HUES6 (cell line): ENCODE measurements around the gene RNF180.

Experiments used
- H3K27ac ChIP-seq: 2 replicates; pipeline ENCODE4 v1.7.0; 2013; ENCODE audit warnings: low read depth, mild to moderate bottlenecking, low read length, inconsistent platforms
- H3K27me3 ChIP-seq: 2 replicates; pipeline ENCODE4 v1.6.1; 2013; ENCODE audit warnings: low read length; ENCODE audit not compliant: control insufficient read depth, insufficient read depth
- H3K36me3 ChIP-seq: 2 replicates; pipeline ENCODE4 v1.6.1; 2013; ENCODE audit warnings: low read length; ENCODE audit not compliant: control insufficient read depth, insufficient read depth
- H3K4me1 ChIP-seq: 2 replicates; pipeline ENCODE4 v1.6.1; 2013; ENCODE audit warnings: low read length; ENCODE audit not compliant: control insufficient read depth, insufficient read depth
- H3K4me3 ChIP-seq: 2 replicates; pipeline ENCODE4 v1.5.1; 2013; ENCODE audit warnings: low read depth, low read length
- H3K9ac ChIP-seq: one replicate; pipeline ENCODE4 v1.6.1; 2013; ENCODE audit warnings: mild to moderate bottlenecking, low read length
- H3K9me3 ChIP-seq: 2 replicates; pipeline ENCODE4 v1.6.1; 2013; ENCODE audit warnings: low read depth, low read length; ENCODE audit not compliant: control insufficient read depth, insufficient read depth

The RNF180 gene

DNA sequence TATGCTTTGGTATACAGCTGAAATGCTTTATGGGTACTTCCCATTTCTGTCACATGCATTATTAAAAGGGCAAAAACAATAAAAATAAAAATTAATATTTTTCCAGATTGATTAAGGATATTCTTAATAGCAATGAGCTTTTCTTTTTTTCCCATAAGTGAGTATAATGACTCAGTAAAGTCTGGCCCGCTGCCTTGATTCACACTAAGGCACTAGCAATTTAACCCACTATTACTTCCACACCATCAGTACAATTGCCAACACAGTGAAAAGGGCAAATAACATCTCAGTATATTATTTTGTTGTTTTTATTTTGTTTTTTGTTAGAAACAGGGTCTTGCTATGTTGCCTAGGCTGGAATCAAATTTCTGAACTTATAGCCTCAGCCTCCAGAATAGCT lies 150.1 kb downstream of the RNF180 start:
- Histone ChIP-seq H3K36me3 (no peaks in the 10 kb centered on the region), H3K9ac (no peak overlapping the region), H3K4me1 (no peaks in the 10 kb centered on the region), H3K27ac (no peak overlapping the region), H3K9me3 (no peaks in the 10 kb centered on the region), H3K27me3 (no peaks in the 10 kb centered on the region), H3K4me3 (no peak overlapping the region)

DNA sequence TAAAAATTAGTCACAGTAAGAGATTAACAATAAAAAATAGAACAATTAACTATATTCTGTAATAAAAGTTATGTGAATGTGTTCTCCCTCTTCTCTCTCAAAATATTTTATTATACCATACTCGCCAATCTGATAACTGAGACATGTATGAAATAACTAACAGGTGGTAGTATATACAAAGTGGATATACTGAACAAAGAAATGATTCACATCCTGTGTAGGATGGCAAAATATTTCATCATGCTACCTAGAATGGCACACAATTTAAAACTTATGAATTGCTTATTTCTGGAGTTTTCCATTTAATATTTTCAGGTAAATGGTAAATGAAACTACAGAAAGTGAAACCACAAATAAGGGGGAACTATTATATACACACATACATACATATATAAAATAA lies 152.5 kb downstream of the RNF180 start:
- no peak overlapping the region for H3K27ac ChIP-seq
- no peak overlapping the region for H3K9ac ChIP-seq
- no peak overlapping the region for H3K4me3 ChIP-seq
- H3K36me3 ChIP-seq = no peaks in the 10 kb centered on the region
- no peaks in the 10 kb centered on the region for H3K4me1 ChIP-seq
- H3K27me3 ChIP-seq = no peaks in the 10 kb centered on the region
- H3K9me3 ChIP-seq = no peaks in the 10 kb centered on the region

GRCh38 chr5:64323591-64323990 lies 157.9 kb downstream of the RNF180 start:
- peaks cover 4% of the 10 kb centered on the region; the same call in 1 of the 2 replicates for H3K9me3 ChIP-seq
- no peak overlapping the region for H3K27ac ChIP-seq
- no peak overlapping the region for H3K9ac ChIP-seq
- no peak overlapping the region for H3K4me3 ChIP-seq
- no peaks in the 10 kb centered on the region for H3K4me1 ChIP-seq
- H3K36me3 ChIP-seq = no peaks in the 10 kb centered on the region
- no peaks in the 10 kb centered on the region for H3K27me3 ChIP-seq

GRCh38 chr5:64330728-64331231 lies 165.1 kb downstream of the RNF180 start:
- H3K9ac ChIP-seq = no peak overlapping the region
- H3K9me3 ChIP-seq = peaks cover 4% of the 10 kb centered on the region; the same call in 1 of the 2 replicates
- H3K27me3 ChIP-seq = no peaks in the 10 kb centered on the region
- no peak overlapping the region for H3K4me3 ChIP-seq
- H3K4me1 ChIP-seq = no peaks in the 10 kb centered on the region; the same call in 1 of the 2 replicates
- no peak overlapping the region for H3K27ac ChIP-seq
- no peaks in the 10 kb centered on the region for H3K36me3 ChIP-seq

DNA sequence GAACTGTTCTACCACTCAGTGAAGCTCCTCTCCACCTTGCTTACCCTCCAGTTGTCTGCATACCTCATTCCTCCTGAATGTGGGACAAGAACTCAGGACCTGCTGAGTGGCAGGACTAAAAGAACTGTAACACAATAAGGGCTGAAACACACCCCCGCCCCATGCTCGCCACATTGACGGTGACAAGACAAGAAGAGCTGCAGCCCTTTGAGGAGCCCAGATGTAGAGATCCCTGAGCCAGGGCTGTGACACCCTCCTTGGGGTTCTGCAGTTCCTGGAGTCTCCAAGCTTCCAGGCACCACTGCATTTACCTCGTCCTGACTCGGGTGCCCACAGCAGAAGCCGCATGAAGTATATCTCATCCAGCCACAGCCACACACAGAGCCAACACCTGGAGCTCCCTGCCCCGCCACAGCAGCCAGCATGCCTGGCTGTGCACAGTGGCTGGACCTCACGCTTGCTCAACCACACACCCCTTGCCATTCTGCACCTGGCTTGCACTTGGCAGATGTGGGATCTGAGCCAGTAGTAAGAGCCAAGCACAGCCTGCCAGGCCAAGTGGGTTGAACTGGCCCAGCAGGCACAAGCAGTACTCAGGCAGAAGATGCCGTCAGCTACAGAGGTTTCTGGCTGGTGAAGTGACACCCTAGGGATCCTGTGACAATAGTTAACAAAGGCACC lies 166.1 kb downstream of the RNF180 start:
- no peaks in the 10 kb centered on the region for H3K9me3 ChIP-seq
- no peak overlapping the region for H3K9ac ChIP-seq
- H3K27ac ChIP-seq = no peak overlapping the region
- no peaks in the 10 kb centered on the region for H3K36me3 ChIP-seq
- no peaks in the 10 kb centered on the region for H3K27me3 ChIP-seq
- no peaks in the 10 kb centered on the region; the same call in 1 of the 2 replicates for H3K4me1 ChIP-seq
- H3K4me3 ChIP-seq = no peak overlapping the region

GRCh38 chr5:64333886-64334285 lies 168.2 kb downstream of the RNF180 start:
- Histone ChIP-seq H3K36me3 (no peaks in the 10 kb centered on the region), H3K9ac (no peak overlapping the region), H3K4me3 (no peak overlapping the region), H3K27me3 (no peaks in the 10 kb centered on the region), H3K27ac (no peak overlapping the region), H3K4me1 (no peaks in the 10 kb centered on the region; the same call in 1 of the 2 replicates), H3K9me3 (no peaks in the 10 kb centered on the region)

DNA sequence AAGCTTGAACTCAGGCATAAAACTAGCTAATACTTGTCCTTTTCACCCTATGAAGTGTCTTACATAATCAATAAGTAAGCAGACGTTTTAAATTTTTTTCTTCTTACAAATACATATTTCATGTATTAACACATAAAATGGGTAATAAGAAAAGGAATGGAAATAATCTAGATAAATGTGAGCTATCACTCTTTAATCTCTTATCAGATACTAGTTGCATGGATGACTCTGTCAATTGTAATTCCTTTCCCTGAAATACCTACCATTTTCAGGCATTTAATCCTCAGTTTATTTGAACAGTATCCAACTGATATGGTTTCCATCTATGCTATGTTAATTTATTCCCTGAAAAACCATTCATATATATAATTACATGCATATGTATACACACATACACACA lies 174.1 kb downstream of the RNF180 start:
- Histone ChIP-seq H3K4me1 (no peaks in the 10 kb centered on the region), H3K9ac (no peak overlapping the region), H3K27ac (no peak overlapping the region), H3K9me3 (no peaks in the 10 kb centered on the region), H3K4me3 (no peak overlapping the region), H3K36me3 (no peaks in the 10 kb centered on the region), H3K27me3 (no peaks in the 10 kb centered on the region)

GRCh38 chr5:64340293-64340692 lies 174.7 kb downstream of the RNF180 start:
- Histone ChIP-seq H3K27ac (no peak overlapping the region), H3K27me3 (no peaks in the 10 kb centered on the region), H3K9ac (no peak overlapping the region), H3K4me1 (no peaks in the 10 kb centered on the region), H3K9me3 (no peaks in the 10 kb centered on the region), H3K36me3 (no peaks in the 10 kb centered on the region), H3K4me3 (no peak overlapping the region)

GRCh38 chr5:64341340-64341739 lies 175.7 kb downstream of the RNF180 start:
- H3K36me3 ChIP-seq = no peaks in the 10 kb centered on the region
- H3K9me3 ChIP-seq = no peaks in the 10 kb centered on the region
- no peak overlapping the region for H3K27ac ChIP-seq
- H3K27me3 ChIP-seq = no peaks in the 10 kb centered on the region
- no peak overlapping the region for H3K9ac ChIP-seq
- H3K4me3 ChIP-seq = no peak overlapping the region
- H3K4me1 ChIP-seq = no peaks in the 10 kb centered on the region

DNA sequence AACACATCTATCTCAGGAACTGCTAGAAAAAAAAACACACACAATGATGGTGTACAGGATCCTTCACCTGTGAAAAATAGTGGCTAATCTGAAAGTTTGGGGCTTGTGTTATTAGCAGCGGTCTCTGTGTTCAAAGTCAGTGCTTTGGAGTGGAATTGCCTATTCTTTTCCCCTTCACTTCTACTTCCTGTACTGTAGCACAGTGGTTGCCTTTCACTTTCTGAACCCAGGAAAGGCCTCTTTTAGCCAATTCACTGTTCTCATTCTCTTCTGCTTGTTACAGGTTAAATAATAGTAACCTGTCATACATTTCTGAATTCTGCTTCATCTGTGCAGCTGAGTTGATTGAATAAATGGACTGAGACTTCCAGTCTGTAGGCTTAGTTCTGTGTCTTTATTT lies 178.9 kb downstream of the RNF180 start:
- Histone ChIP-seq H3K36me3 (no peaks in the 10 kb centered on the region), H3K27ac (no peak overlapping the region), H3K4me1 (no peaks in the 10 kb centered on the region), H3K9ac (no peak overlapping the region), H3K4me3 (no peak overlapping the region), H3K27me3 (no peaks in the 10 kb centered on the region), H3K9me3 (no peaks in the 10 kb centered on the region)

DNA sequence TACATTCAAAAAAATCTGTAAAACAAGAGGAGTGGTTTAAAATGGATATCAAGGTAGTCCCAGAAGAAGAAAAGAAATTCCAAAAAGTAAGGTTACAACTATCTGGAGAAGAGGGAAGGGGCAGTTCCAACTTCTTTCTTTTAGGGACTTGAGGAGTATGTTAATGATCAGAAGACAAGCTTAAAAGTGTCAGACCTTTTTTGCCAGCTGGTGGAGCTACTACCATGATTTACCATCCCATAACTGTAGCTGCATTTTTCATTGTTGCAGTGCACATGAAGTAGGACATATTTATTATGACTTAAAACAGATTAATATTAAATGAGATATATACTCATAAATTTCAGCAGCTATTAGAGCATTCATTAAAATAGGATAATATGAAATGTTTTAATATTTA lies 181.7 kb downstream of the RNF180 start:
- H3K4me3 ChIP-seq = no peak overlapping the region
- no peaks in the 10 kb centered on the region for H3K36me3 ChIP-seq
- no peak overlapping the region for H3K27ac ChIP-seq
- no peaks in the 10 kb centered on the region for H3K4me1 ChIP-seq
- H3K27me3 ChIP-seq = no peaks in the 10 kb centered on the region
- H3K9ac ChIP-seq = no peak overlapping the region
- H3K9me3 ChIP-seq = no peaks in the 10 kb centered on the region
